WTC11 (cell line): ENCODE results near the gene ARMH4.
A peak's percentile ranks its signal among the peaks of the same experiment; 100 is the strongest.

Experiments
- FOXK1 ChIP-seq: sonication (generic); formaldehyde crosslinking; IDR thresholded peaks from 2 replicates; pipeline ENCODE4 v1.8.0; 2022; ENCODE audit warnings: mild to moderate bottlenecking, moderate library complexity, missing genetic modification reagents
- HMGXB4 ChIP-seq: sonication (generic); formaldehyde crosslinking; IDR thresholded peaks from 2 replicates; pipeline ENCODE4 v1.8.1; 2023; ENCODE audit warnings: mild to moderate bottlenecking, moderate library complexity, missing genetic modification reagents
- MAX ChIP-seq: sonication (generic); formaldehyde crosslinking; IDR thresholded peaks from 2 replicates; pipeline ENCODE4 v1.8.0; 2022; ENCODE audit warnings: mild to moderate bottlenecking, missing genetic modification reagents
- PRDM15 ChIP-seq: sonication (generic); formaldehyde crosslinking; IDR thresholded peaks from 2 replicates; pipeline ENCODE4 v1.8.0; 2022; ENCODE audit warnings: missing genetic modification reagents
- SMAD3 ChIP-seq: sonication (generic); formaldehyde crosslinking; IDR thresholded peaks from 2 replicates; pipeline ENCODE4 v1.8.0; 2022; ENCODE audit warnings: missing genetic modification reagents, mild to moderate bottlenecking, borderline replicate concordance
- SMAD4 ChIP-seq: sonication (generic); formaldehyde crosslinking; IDR thresholded peaks from 2 replicates; pipeline ENCODE4 v1.8.0; 2022; ENCODE audit warnings: mild to moderate bottlenecking, missing genetic modification reagents
- ZNF121 ChIP-seq: sonication (generic); formaldehyde crosslinking; IDR thresholded peaks from 2 replicates; pipeline ENCODE4 v1.8.0; 2023; ENCODE audit warnings: missing genetic modification reagents
- ZNF317 ChIP-seq: sonication (generic); formaldehyde crosslinking; IDR thresholded peaks from 2 replicates; pipeline ENCODE4 v1.8.1; 2023; ENCODE audit warnings: low read depth, mild to moderate bottlenecking, moderate library complexity, missing genetic modification reagents, borderline replicate concordance
- TF ChIP-seq, protein P1 (sequence below): fragments of 200-600 bp; IDR thresholded peaks from 2 replicates; pipeline ENCODE4 v1.8.0; 2022; ENCODE audit warnings: antibody characterized with exemption

DNA sequence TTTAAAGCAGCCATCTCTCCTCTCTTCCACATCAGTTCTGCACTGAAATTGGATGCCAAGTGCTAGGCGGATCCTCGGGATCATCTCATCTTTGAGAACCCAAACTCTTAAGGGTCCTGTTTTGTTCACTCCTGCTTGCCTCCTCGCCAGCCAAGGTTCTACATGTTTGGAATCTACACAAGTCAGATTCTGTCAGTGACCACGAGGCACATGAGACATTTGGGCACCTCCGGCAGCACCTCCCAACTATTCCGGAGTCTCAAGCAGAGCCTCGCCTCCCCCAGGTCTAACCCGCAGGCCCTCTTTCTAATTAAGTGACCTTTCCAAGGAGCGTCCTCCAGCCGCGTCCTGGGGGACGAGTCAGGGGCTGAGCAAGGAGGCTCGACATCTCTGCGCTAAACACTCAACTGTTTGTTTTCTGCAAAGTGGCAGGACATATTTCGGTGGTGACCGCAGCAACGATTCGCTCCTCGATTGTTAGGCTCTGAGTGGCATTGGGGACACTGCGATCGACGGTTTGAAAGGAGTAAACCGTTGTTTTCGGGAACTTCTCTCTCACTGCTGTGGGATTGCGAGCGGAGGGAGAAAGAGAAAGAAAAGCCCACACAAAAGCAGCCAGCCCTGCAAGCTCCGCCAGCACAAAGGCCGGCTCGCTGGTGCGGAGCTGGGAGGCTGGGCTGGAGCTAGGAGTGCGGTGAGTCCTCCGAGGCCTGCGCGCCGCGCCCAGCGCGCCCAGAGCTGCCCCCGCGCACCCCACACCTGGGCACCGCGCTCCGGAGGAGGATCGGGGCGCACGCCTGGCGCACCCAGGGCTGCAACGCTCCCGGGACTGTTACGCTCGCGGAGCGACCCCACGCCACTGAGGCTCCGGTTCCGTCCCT is 640 bp downstream of the ARMH4 start:
- TF ChIP-seq FOXK1, result no peak
- TF ChIP-seq PRDM15 (CRISPR knock-in tag), result no peak
- peak; percentile 91; the same call in 1 of the 2 replicates for TF ChIP-seq HMGXB4
- TF ChIP-seq, protein P1, sequence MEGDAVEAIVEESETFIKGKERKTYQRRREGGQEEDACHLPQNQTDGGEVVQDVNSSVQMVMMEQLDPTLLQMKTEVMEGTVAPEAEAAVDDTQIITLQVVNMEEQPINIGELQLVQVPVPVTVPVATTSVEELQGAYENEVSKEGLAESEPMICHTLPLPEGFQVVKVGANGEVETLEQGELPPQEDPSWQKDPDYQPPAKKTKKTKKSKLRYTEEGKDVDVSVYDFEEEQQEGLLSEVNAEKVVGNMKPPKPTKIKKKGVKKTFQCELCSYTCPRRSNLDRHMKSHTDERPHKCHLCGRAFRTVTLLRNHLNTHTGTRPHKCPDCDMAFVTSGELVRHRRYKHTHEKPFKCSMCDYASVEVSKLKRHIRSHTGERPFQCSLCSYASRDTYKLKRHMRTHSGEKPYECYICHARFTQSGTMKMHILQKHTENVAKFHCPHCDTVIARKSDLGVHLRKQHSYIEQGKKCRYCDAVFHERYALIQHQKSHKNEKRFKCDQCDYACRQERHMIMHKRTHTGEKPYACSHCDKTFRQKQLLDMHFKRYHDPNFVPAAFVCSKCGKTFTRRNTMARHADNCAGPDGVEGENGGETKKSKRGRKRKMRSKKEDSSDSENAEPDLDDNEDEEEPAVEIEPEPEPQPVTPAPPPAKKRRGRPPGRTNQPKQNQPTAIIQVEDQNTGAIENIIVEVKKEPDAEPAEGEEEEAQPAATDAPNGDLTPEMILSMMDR, result no peak
- no peak for TF ChIP-seq ZNF121 (CRISPR knock-in tag)
- TF ChIP-seq SMAD3 (CRISPR knock-in tag), result no peak
- TF ChIP-seq MAX (CRISPR knock-in tag), result no peak
- no peak for TF ChIP-seq SMAD4 (CRISPR knock-in tag)
- TF ChIP-seq ZNF317, result no peak
